GM19372 (cell line): ENCODE measurements around the gene SYNJ2.
"Not testable (repeated sequence)": the region's sequence is repeated elsewhere in the genome, so short reads cannot be mapped to it uniquely, and the experiment has no call there.

Source experiments
- ATAC-seq: cut with Tn5 transposase; IDR thresholded peaks from one replicate; pipeline ENCODE4 v1.9.1; 2021; ENCODE audit warnings: mild to moderate bottlenecking, low read depth, moderate library complexity; ENCODE audit not compliant: unreplicated experiment

Gene SYNJ2

DNA sequence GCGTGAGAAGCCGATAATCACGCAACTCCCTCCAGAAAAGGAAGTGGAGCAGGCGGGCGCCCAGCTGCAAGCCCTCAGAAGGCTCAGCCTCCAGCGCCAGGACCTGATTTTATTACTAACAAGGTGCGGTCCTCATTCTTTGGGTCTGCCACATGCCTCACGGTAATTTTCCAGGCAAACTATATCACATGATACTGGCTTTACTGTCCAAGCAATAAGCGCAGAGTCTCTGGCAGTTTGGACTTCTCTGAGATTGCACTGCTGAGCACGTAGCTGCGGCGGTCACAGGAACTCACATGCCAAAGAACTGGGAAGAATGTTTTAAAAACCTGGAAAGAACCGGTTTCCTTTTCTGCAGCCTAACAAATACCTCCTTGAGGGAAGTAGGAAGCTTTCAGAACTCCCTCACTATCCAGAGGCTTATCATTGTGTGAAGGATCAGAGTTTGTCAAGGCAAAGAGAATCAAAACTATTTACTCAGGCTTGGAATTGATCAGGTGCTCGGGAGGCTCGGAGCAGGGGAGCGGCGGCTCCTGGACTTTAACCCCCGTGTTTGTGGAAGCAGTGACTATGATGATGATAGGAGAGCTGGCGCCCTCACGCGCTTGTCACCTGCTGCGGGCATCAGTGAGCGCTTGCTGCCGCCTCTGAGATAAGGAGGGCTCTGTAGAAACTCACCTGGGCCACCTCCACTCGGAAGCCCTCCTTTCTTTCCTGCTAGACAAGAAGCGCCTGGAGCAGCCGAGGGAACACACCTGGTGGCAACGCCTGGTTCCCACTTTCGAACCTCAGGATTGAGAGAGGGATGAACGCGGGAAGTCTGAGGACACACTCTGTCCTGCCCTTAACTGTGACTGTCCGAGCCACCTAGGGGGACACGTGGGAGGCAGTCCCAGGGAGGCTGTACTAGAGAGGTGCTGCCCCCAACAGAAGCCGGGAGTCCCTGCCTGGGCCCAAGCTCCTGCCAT, 27.2 kb upstream of the SYNJ2 start:
- ATAC-seq, result no peak

DNA sequence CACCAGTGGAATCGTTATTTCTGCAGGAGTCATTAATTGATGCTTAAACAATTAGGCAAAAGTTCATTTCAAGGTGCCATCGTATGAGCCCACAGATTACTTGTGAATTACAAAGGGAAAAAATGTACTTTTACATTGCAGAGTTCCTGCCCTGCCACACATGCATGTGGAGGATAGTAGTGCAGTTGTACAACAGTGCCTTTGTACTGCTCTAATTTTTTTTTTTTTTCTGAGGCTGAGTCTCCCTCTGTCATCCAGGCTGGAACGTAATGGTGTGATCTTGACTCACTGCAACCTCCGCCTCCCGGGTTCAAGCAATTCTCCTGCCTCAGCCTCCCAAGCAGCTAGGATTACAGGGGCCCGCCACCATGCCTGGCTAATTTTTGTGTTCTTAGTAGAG, 26.0 kb upstream of the SYNJ2 start:
- ATAC-seq, result no peak

GRCh38 chr6:157956171-157956730, 25.4 kb upstream of the SYNJ2 start:
- ATAC-seq, result no peak

GRCh38 chr6:157959451-157960227, 22.0 kb upstream of the SYNJ2 start:
- no peak for ATAC-seq

- ATAC-seq, result no peak
Observed at GRCh38 chr6:157961153-157961831, 20.4 kb upstream of the SYNJ2 start.

DNA sequence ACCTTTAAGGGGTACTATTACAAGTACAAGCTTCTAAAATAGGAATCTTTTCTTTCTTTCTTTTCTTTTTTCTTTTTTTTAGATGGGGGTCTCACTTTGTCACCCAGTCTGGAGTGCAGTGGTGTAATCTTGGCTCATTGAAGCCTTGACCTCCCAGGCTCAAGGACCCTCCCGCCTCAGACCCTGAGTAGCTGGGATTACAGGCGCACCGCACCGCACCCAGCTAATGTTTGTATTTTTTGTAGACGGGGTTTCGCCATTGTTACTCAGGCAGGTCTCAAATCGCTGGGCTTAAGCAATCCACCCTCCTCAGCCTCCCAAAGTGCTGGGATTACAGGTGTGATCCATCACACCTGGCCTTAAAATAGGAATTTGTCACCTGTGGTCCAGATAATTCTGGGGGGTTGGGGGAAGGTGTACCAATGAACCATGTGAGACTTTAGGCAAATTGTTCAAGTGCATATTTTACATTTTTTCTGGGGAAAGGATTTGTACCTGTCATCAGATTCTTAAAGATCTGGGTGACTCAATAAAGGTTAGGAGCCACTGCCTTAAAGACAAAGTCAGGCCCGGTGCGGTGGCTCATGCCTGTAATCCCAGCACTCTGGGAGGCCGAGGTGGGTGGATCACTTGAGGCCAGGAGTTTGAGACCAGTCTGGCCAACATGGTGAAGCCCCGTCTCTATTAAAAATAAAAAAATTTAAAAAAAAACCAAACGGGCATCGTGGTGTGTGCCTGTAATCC, 19.7 kb upstream of the SYNJ2 start:
- no peak for ATAC-seq

- ATAC-seq, result no peak
Observed at GRCh38 chr6:157962601-157963302, 18.9 kb upstream of the SYNJ2 start.

GRCh38 chr6:157964100-157964499, 17.6 kb upstream of the SYNJ2 start:
- ATAC-seq, result no peak

DNA sequence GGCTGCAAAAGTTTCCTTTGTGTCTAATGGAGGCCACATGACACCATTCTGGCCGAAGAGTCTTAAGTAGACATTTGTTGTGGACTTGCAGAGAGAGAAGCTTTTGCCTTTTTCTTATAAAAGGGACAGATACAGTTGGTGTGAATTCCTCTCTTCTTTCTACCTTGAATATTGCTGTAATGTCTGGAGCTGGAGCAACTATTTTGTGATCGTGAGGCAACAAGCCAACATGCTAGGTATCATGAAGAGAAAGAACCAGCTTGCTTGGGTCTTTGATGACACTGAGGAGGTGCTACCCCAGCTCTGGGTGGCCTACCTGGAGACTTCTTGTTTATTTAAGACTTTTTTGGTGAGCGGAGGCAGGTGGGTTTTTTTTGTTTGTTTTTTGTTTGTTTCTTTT, 16.3 kb upstream of the SYNJ2 start:
- ATAC-seq, result no peak

GRCh38 chr6:157966589-157966977, 15.1 kb upstream of the SYNJ2 start:
- ATAC-seq, result no peak

GRCh38 chr6:157967020-157967419, 14.6 kb upstream of the SYNJ2 start:
- no peak for ATAC-seq

DNA sequence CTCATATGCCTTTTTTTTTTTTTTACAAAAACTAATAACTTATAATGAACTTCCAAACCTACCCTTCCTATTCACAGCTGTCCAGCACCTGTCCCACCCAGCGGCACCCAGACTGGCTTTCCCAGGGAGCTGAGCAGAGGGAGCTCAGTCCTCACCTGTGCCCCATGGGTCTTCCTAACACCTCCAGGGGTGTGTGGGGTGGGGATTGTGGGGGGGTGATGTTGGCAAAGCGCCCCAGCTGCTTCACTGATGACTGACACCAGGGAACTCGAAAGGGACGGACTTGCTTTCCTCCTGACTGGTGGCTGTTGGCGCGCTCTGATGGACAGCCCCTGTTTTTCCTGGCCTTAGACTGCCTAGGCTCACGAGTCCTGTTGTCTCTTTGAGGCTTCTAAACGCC, 14.2 kb upstream of the SYNJ2 start:
- ATAC-seq, result no peak

- ATAC-seq, result not testable (repeated sequence)
Observed at GRCh38 chr6:157972177-157972576, 9.5 kb upstream of the SYNJ2 start.

- no peak for ATAC-seq
Observed at GRCh38 chr6:157974341-157974894, 7.2 kb upstream of the SYNJ2 start.

GRCh38 chr6:157974967-157975366, 6.7 kb upstream of the SYNJ2 start:
- ATAC-seq, result no peak

GRCh38 chr6:157975456-157975855, 6.2 kb upstream of the SYNJ2 start:
- ATAC-seq, result no peak

- ATAC-seq, result no peak
Observed at GRCh38 chr6:157976345-157977175, 5.1 kb upstream of the SYNJ2 start.

- ATAC-seq, result no peak
Observed at GRCh38 chr6:157977176-157977804, 4.4 kb upstream of the SYNJ2 start.
